ENCODE results near the gene SIMC1.

SIMC1 gene

GRCh38 chr5:176381423-176381822 is 143.2 kb downstream of the SIMC1 start:
- H3K4me2 ChIP-seq (ENCODE audit: insufficient read depth, low read length): no peak overlapping the region
- H3K79me2 ChIP-seq (ENCODE audit: insufficient read depth, low read length): peaks cover 20% of the 10 kb centered on the region
- H3K4me1 ChIP-seq (ENCODE audit: insufficient read depth, low read length): peaks cover 9% of the 10 kb centered on the region
- H4K20me1 ChIP-seq (ENCODE audit: insufficient read depth, low read length): peaks cover 36% of the 10 kb centered on the region
- no peak overlapping the region for H3K4me3 ChIP-seq (ENCODE audit: low read depth in 1 of 2, low read length in 2 of 2)
- no peak overlapping the region for H3K27ac ChIP-seq (ENCODE audit: low read length)
- H2AFZ ChIP-seq (ENCODE audit: low read depth, low read length): no peak overlapping the region
- H3K36me3 ChIP-seq (ENCODE audit: insufficient read depth, low read length): peaks cover 53% of the 10 kb centered on the region
- no peak for DNase-seq
- H3K9ac ChIP-seq (ENCODE audit: low read depth, low read length): no peak overlapping the region
- H3K9me3 ChIP-seq (ENCODE audit: insufficient read depth, low read length, severe bottlenecking): no peaks in the 10 kb centered on the region
- ATAC-seq (ENCODE audit: insufficient read depth, low read depth): no peak
- no peak for TF ChIP-seq EZH2 (IDR thresholded peaks at IDR 0.05; ENCODE audit: borderline replicate concordance, low read depth, low read length, severe bottlenecking)
- TF ChIP-seq, protein P1, sequence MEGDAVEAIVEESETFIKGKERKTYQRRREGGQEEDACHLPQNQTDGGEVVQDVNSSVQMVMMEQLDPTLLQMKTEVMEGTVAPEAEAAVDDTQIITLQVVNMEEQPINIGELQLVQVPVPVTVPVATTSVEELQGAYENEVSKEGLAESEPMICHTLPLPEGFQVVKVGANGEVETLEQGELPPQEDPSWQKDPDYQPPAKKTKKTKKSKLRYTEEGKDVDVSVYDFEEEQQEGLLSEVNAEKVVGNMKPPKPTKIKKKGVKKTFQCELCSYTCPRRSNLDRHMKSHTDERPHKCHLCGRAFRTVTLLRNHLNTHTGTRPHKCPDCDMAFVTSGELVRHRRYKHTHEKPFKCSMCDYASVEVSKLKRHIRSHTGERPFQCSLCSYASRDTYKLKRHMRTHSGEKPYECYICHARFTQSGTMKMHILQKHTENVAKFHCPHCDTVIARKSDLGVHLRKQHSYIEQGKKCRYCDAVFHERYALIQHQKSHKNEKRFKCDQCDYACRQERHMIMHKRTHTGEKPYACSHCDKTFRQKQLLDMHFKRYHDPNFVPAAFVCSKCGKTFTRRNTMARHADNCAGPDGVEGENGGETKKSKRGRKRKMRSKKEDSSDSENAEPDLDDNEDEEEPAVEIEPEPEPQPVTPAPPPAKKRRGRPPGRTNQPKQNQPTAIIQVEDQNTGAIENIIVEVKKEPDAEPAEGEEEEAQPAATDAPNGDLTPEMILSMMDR (IDR thresholded peaks at IDR 0.05; ENCODE audit: borderline replicate concordance, extremely low read depth, low read length, poor library complexity, severe bottlenecking): no peak
- H3K27me3 ChIP-seq (ENCODE audit: insufficient read depth, low read length, poor library complexity): no peaks in the 10 kb centered on the region

DNA sequence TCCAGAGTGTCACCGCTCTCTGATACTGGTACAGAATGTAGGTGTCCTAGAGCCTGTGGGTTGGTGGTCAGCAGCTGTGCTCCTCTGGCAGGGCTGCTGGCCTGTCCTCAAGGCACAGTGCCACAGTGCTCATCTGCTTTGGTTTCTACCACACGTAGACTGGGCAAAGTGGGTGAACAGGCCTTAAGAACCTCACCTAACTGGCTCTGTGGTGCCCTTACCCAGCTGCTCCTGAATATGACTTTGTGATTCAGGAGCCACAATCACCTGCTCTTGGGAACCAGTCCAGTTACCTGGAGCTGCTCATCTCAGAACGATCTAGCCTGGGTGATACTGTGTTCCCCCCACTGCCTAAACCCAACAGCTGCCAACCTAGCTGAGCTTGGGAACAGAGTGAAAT is 143.8 kb downstream of the SIMC1 start:
- DNase-seq: no peak

GRCh38 chr5:176382721-176383120 is 144.5 kb downstream of the SIMC1 start:
- Histone ChIP-seq H3K9me3 (ENCODE audit: insufficient read depth, low read length, severe bottlenecking) (no peaks in the 10 kb centered on the region), H3K27me3 (ENCODE audit: insufficient read depth, low read length, poor library complexity) (no peaks in the 10 kb centered on the region), H3K4me1 (ENCODE audit: insufficient read depth, low read length) (peaks cover 22% of the 10 kb centered on the region), H3K36me3 (ENCODE audit: insufficient read depth, low read length) (peaks cover 66% of the 10 kb centered on the region), H3K4me2 (ENCODE audit: insufficient read depth, low read length) (no peak overlapping the region), H3K27ac (ENCODE audit: low read length) (no peak overlapping the region), H3K4me3 (ENCODE audit: low read depth in 1 of 2, low read length in 2 of 2) (no peak overlapping the region), H3K79me2 (ENCODE audit: insufficient read depth, low read length) (peaks cover 33% of the 10 kb centered on the region), H4K20me1 (ENCODE audit: insufficient read depth, low read length) (peaks cover 47% of the 10 kb centered on the region), H3K9ac (ENCODE audit: low read depth, low read length) (no peak overlapping the region), H2AFZ (ENCODE audit: low read depth, low read length) (no peak overlapping the region)
- ATAC-seq (ENCODE audit: insufficient read depth, low read depth): no peak
- no peak for TF ChIP-seq EZH2 (IDR thresholded peaks at IDR 0.05; ENCODE audit: borderline replicate concordance, low read depth, low read length, severe bottlenecking)
- TF ChIP-seq, protein P1 (IDR thresholded peaks at IDR 0.05; ENCODE audit: borderline replicate concordance, extremely low read depth, low read length, poor library complexity, severe bottlenecking): no peak
- DNase-seq: no peak

More for the DNA sequence above, 143.8 kb downstream of the SIMC1 start:
- TF ChIP-seq, protein P1 (IDR thresholded peaks at IDR 0.05; ENCODE audit: borderline replicate concordance, extremely low read depth, low read length, poor library complexity, severe bottlenecking): no peak
- TF ChIP-seq EZH2 (IDR thresholded peaks at IDR 0.05; ENCODE audit: borderline replicate concordance, low read depth, low read length, severe bottlenecking): no peak
- no peaks in the 10 kb centered on the region for H3K27me3 ChIP-seq (ENCODE audit: insufficient read depth, low read length, poor library complexity)
- no peak overlapping the region for H2AFZ ChIP-seq (ENCODE audit: low read depth, low read length)
- no peak overlapping the region for H3K4me2 ChIP-seq (ENCODE audit: insufficient read depth, low read length)
- H3K4me3 ChIP-seq (ENCODE audit: low read depth in 1 of 2, low read length in 2 of 2): no peak overlapping the region
- no peak overlapping the region for H3K9ac ChIP-seq (ENCODE audit: low read depth, low read length)
- no peaks in the 10 kb centered on the region for H3K9me3 ChIP-seq (ENCODE audit: insufficient read depth, low read length, severe bottlenecking)
- peaks cover 40% of the 10 kb centered on the region for H4K20me1 ChIP-seq (ENCODE audit: insufficient read depth, low read length)
- peaks cover 58% of the 10 kb centered on the region for H3K36me3 ChIP-seq (ENCODE audit: insufficient read depth, low read length)
- 0 out of 3 replicates have a peak, but pooled peaks have one; percentile 28 for ATAC-seq (ENCODE audit: insufficient read depth, low read depth)
- H3K79me2 ChIP-seq (ENCODE audit: insufficient read depth, low read length): peaks cover 26% of the 10 kb centered on the region
- H3K4me1 ChIP-seq (ENCODE audit: insufficient read depth, low read length): peaks cover 15% of the 10 kb centered on the region
- H3K27ac ChIP-seq (ENCODE audit: low read length): no peak overlapping the region

Data from DND-41 (cell line).